ENCODE data around the gene GOLGA8K. TPM values are rescaled to one million over a fixed set of nuclear protein-coding genes. Genes with fewer than 3 reads are reported as not detected.
"Not testable (repeated sequence)": the region's sequence is repeated elsewhere in the genome, so short reads cannot be mapped to it uniquely, and the experiment has no call there.

Gene GOLGA8K
- 0.18 and 0.26 TPM in 2 replicates for total RNA-seq (2014; rRNA removed; shearing (Covaris generic))

GRCh38 chr15:32403192-32403591 lies at the start of gene GOLGA8K:
Gene GOLGA8K (minus strand): TSS chr15:32403292. CDS start chr15:32403194, 98 bp downstream.
- H3K4me1 ChIP-seq; H3K4me3 ChIP-seq; H3K9me3 ChIP-seq (replicated peaks); H3K27ac ChIP-seq; H3K27me3 ChIP-seq; H3K36me3 ChIP-seq; DNase-seq: not testable (repeated sequence)

GRCh38 chr15:32440445-32440977 lies 37.4 kb upstream of the GOLGA8K start:
- not testable (repeated sequence) for H3K4me3 ChIP-seq; H3K4me1 ChIP-seq; H3K36me3 ChIP-seq; H3K27me3 ChIP-seq; H3K9me3 ChIP-seq (replicated peaks); DNase-seq; H3K27ac ChIP-seq

- DNase-seq; H3K4me1 ChIP-seq; H3K36me3 ChIP-seq; H3K9me3 ChIP-seq (replicated peaks); H3K27me3 ChIP-seq; H3K4me3 ChIP-seq; H3K27ac ChIP-seq: not testable (repeated sequence)
Measured at GRCh38 chr15:32434102-32434963, 31.2 kb upstream of the GOLGA8K start.

GRCh38 chr15:32427635-32428034 lies 24.5 kb upstream of the GOLGA8K start:
- not testable (repeated sequence) for H3K27me3 ChIP-seq, H3K4me3 ChIP-seq, DNase-seq

GRCh38 chr15:32426511-32426910 lies 23.4 kb upstream of the GOLGA8K start:
- DNase-seq; H3K27ac ChIP-seq; H3K36me3 ChIP-seq; H3K9me3 ChIP-seq (replicated peaks); H3K27me3 ChIP-seq; H3K4me1 ChIP-seq; H3K4me3 ChIP-seq: not testable (repeated sequence)

More at GRCh38 chr15:32427635-32428034, 24.5 kb upstream of the GOLGA8K start:
- not testable (repeated sequence) for H3K9me3 ChIP-seq (replicated peaks); H3K4me1 ChIP-seq; H3K36me3 ChIP-seq; H3K27ac ChIP-seq

GRCh38 chr15:32407903-32408302 lies 4.8 kb upstream of the GOLGA8K start:
- not testable (repeated sequence) for H3K27me3 ChIP-seq; H3K4me1 ChIP-seq; H3K27ac ChIP-seq; H3K36me3 ChIP-seq; DNase-seq; H3K9me3 ChIP-seq (replicated peaks); H3K4me3 ChIP-seq

- DNase-seq; H3K9me3 ChIP-seq (replicated peaks); H3K36me3 ChIP-seq; H3K27me3 ChIP-seq; H3K4me1 ChIP-seq; H3K4me3 ChIP-seq; H3K27ac ChIP-seq: not testable (repeated sequence)
Measured at GRCh38 chr15:32396522-32396921, 6.6 kb downstream of the GOLGA8K start.

GRCh38 chr15:32394745-32395144 lies 8.3 kb downstream of the GOLGA8K start:
- not testable (repeated sequence) for H3K9me3 ChIP-seq (replicated peaks); H3K36me3 ChIP-seq; H3K4me3 ChIP-seq; H3K4me1 ChIP-seq; DNase-seq; H3K27me3 ChIP-seq; H3K27ac ChIP-seq

- not testable (repeated sequence) for DNase-seq; H3K27ac ChIP-seq; H3K4me3 ChIP-seq; H3K27me3 ChIP-seq; H3K36me3 ChIP-seq; H3K9me3 ChIP-seq (replicated peaks); H3K4me1 ChIP-seq
Measured at GRCh38 chr15:32388050-32388648, 14.9 kb downstream of the GOLGA8K start.

GRCh38 chr15:32385823-32386495 lies 17.1 kb downstream of the GOLGA8K start:
- not testable (repeated sequence) for H3K27ac ChIP-seq; H3K4me3 ChIP-seq; H3K27me3 ChIP-seq; DNase-seq; H3K4me1 ChIP-seq; H3K36me3 ChIP-seq; H3K9me3 ChIP-seq (replicated peaks)

GRCh38 chr15:32374185-32374584 lies 28.9 kb downstream of the GOLGA8K start:
- H3K9me3 ChIP-seq (replicated peaks); H3K4me3 ChIP-seq; H3K27me3 ChIP-seq; DNase-seq; H3K36me3 ChIP-seq; H3K4me1 ChIP-seq; H3K27ac ChIP-seq: not testable (repeated sequence)

GRCh38 chr15:32373707-32374106 lies 29.4 kb downstream of the GOLGA8K start:
- H3K9me3 ChIP-seq (replicated peaks); H3K4me1 ChIP-seq; H3K27ac ChIP-seq; H3K27me3 ChIP-seq; DNase-seq; H3K4me3 ChIP-seq; H3K36me3 ChIP-seq: not testable (repeated sequence)

- not testable (repeated sequence) for H3K4me1 ChIP-seq; DNase-seq; H3K27me3 ChIP-seq; H3K27ac ChIP-seq; H3K9me3 ChIP-seq (replicated peaks); H3K36me3 ChIP-seq; H3K4me3 ChIP-seq
Measured at GRCh38 chr15:32372075-32372474, 31.0 kb downstream of the GOLGA8K start.

GRCh38 chr15:32370526-32370925 lies 32.6 kb downstream of the GOLGA8K start:
- H3K27ac ChIP-seq; H3K4me1 ChIP-seq; H3K36me3 ChIP-seq; DNase-seq; H3K27me3 ChIP-seq; H3K4me3 ChIP-seq; H3K9me3 ChIP-seq (replicated peaks): not testable (repeated sequence)

- not testable (repeated sequence) for H3K9me3 ChIP-seq (replicated peaks); H3K4me3 ChIP-seq; H3K36me3 ChIP-seq; H3K4me1 ChIP-seq; H3K27me3 ChIP-seq; DNase-seq; H3K27ac ChIP-seq
Measured at GRCh38 chr15:32370064-32370463, 33.0 kb downstream of the GOLGA8K start.

Measured in SJCRH30 (cell line).